Measurements from ENCODE around the gene JAG2.

JAG2 gene

DNA sequence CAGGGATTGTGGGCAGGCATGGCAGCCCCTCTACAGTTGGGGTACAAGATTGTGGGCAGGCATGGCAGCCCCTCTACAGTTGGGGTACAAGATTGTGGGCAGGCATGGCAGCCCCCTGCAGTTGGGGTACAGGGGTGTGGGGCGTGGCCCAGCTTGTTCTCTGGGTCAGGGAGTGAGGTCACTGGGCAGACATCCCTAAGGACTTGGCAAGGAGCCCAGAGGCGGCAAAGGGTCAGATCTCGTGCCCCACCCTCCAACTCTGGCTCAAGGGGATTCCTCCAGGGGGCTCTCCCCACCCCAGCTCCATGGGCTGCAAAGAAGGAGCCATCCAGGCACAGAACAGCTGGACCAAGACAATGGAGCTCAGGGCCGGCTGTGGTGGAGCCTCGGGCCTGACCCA lies 38.3 kb upstream of the JAG2 start:
- no peaks in the 10 kb centered on the region for H3F3A ChIP-seq (ENCODE audit: insufficient read depth)
- H3K9ac ChIP-seq (ENCODE audit: low read length): no peak overlapping the region
- no peaks in the 10 kb centered on the region for H3K9me3 ChIP-seq (ENCODE audit: insufficient read depth, low read length)
- TF ChIP-seq, protein P1, sequence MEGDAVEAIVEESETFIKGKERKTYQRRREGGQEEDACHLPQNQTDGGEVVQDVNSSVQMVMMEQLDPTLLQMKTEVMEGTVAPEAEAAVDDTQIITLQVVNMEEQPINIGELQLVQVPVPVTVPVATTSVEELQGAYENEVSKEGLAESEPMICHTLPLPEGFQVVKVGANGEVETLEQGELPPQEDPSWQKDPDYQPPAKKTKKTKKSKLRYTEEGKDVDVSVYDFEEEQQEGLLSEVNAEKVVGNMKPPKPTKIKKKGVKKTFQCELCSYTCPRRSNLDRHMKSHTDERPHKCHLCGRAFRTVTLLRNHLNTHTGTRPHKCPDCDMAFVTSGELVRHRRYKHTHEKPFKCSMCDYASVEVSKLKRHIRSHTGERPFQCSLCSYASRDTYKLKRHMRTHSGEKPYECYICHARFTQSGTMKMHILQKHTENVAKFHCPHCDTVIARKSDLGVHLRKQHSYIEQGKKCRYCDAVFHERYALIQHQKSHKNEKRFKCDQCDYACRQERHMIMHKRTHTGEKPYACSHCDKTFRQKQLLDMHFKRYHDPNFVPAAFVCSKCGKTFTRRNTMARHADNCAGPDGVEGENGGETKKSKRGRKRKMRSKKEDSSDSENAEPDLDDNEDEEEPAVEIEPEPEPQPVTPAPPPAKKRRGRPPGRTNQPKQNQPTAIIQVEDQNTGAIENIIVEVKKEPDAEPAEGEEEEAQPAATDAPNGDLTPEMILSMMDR (IDR thresholded peaks at IDR 0.05; ENCODE audit: insufficient read depth, low read length, poor library complexity, severe bottlenecking): no peak
- TF ChIP-seq EZH2phosphoT487 (conservative IDR thresholded peaks at IDR 0.05; ENCODE audit: low read length): no peak
- no peak overlapping the region for H3K4me2 ChIP-seq (ENCODE audit: low read depth, low read length, poor library complexity, severe bottlenecking)
- H2AFZ ChIP-seq (ENCODE audit: low read depth, low read length, severe bottlenecking): no peak overlapping the region
- no peaks in the 10 kb centered on the region for H3K9me2 ChIP-seq (replicated peaks; ENCODE audit: insufficient read depth, low read length)
- H3K79me2 ChIP-seq (ENCODE audit: insufficient read depth, low read length): no peaks in the 10 kb centered on the region
- H3K36me3 ChIP-seq (ENCODE audit: low read length): no peaks in the 10 kb centered on the region
- no peak overlapping the region for H3K27ac ChIP-seq (ENCODE audit: low read depth, low read length)
- no peaks in the 10 kb centered on the region for H4K20me1 ChIP-seq (ENCODE audit: low read depth, low read length)
- H3K4me3 ChIP-seq (ENCODE audit: insufficient read depth, low read length, poor library complexity, severe bottlenecking): no peak overlapping the region
- no peaks in the 10 kb centered on the region for H3K27me3 ChIP-seq (ENCODE audit: low read length)

GRCh38 chr14:105205673-105206208 lies 37.2 kb upstream of the JAG2 start:
- no peak overlapping the region for H3K27ac ChIP-seq (ENCODE audit: low read depth, low read length)
- no peaks in the 10 kb centered on the region for H3K36me3 ChIP-seq (ENCODE audit: low read length)
- no peaks in the 10 kb centered on the region for H3K9me3 ChIP-seq (ENCODE audit: insufficient read depth, low read length)
- no peaks in the 10 kb centered on the region for H3F3A ChIP-seq (ENCODE audit: insufficient read depth)
- no peaks in the 10 kb centered on the region for H3K9me2 ChIP-seq (replicated peaks; ENCODE audit: insufficient read depth, low read length)
- no peak overlapping the region for H3K9ac ChIP-seq (ENCODE audit: low read length)
- TF ChIP-seq, protein P1 (IDR thresholded peaks at IDR 0.05; ENCODE audit: insufficient read depth, low read length, poor library complexity, severe bottlenecking): no peak
- no peak for TF ChIP-seq EZH2phosphoT487 (conservative IDR thresholded peaks at IDR 0.05; ENCODE audit: low read length)
- no peaks in the 10 kb centered on the region for H3K79me2 ChIP-seq (ENCODE audit: insufficient read depth, low read length)
- no peak overlapping the region for H3K4me2 ChIP-seq (ENCODE audit: low read depth, low read length, poor library complexity, severe bottlenecking)
- no peaks in the 10 kb centered on the region for H3K27me3 ChIP-seq (ENCODE audit: low read length)
- H3K4me3 ChIP-seq (ENCODE audit: insufficient read depth, low read length, poor library complexity, severe bottlenecking): no peak overlapping the region
- H4K20me1 ChIP-seq (ENCODE audit: low read depth, low read length): no peaks in the 10 kb centered on the region
- no peak overlapping the region for H2AFZ ChIP-seq (ENCODE audit: low read depth, low read length, severe bottlenecking)

DNA sequence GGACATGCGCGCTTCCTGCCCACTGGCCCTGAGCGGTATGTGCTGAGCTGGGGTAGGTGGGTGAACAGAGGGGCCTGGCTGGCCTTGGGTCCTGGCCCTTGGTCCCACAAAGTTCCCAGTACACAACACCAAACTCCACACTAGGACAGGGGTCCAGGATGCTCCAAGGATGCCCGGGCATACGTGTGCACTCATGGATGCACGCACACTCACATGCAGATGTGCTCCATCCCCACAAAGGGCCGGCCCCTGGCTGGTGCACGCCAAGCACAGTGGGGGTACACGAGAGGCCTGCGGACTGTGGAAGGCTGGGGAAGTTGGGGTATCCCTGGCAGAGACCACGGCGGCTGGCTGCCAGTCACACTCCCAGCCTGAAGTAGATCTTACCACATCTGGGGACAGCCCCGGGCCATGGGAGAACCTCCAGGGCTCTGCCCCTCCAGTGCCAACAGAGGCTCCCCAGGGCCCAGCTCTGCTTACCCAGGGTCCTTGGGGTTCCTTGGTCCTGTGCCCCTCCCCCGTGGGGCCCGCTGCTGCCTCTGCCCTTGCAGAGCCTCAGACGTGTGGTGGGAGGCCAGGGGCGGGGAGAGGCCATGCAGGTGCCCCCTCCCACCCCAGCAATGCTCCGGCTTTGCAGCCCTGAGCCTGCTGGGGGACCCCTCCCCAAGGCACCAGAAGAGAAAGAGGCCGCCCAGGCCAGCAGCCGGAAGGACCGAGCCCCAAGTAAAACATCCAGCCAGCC lies 36.5 kb upstream of the JAG2 start:
- no peak overlapping the region for H3K4me3 ChIP-seq (ENCODE audit: insufficient read depth, low read length, poor library complexity, severe bottlenecking)
- H3F3A ChIP-seq (ENCODE audit: insufficient read depth): no peaks in the 10 kb centered on the region
- H3K36me3 ChIP-seq (ENCODE audit: low read length): no peaks in the 10 kb centered on the region
- H3K27ac ChIP-seq (ENCODE audit: low read depth, low read length): no peak overlapping the region
- H4K20me1 ChIP-seq (ENCODE audit: low read depth, low read length): no peaks in the 10 kb centered on the region
- H3K4me2 ChIP-seq (ENCODE audit: low read depth, low read length, poor library complexity, severe bottlenecking): no peak overlapping the region
- no peaks in the 10 kb centered on the region for H3K79me2 ChIP-seq (ENCODE audit: insufficient read depth, low read length)
- H2AFZ ChIP-seq (ENCODE audit: low read depth, low read length, severe bottlenecking): no peak overlapping the region
- no peaks in the 10 kb centered on the region for H3K27me3 ChIP-seq (ENCODE audit: low read length)
- no peak overlapping the region for H3K9ac ChIP-seq (ENCODE audit: low read length)
- TF ChIP-seq, protein P1 (IDR thresholded peaks at IDR 0.05; ENCODE audit: insufficient read depth, low read length, poor library complexity, severe bottlenecking): no peak
- no peak for TF ChIP-seq EZH2phosphoT487 (conservative IDR thresholded peaks at IDR 0.05; ENCODE audit: low read length)
- H3K9me2 ChIP-seq (replicated peaks; ENCODE audit: insufficient read depth, low read length): no peaks in the 10 kb centered on the region
- no peaks in the 10 kb centered on the region for H3K9me3 ChIP-seq (ENCODE audit: insufficient read depth, low read length)
